ENCODE results near the gene TMEM107. TPM values are rescaled to one million over a fixed set of nuclear protein-coding genes. Genes with fewer than 3 reads are reported as not detected.

The TMEM107 gene
- total and polyA plus RNA-seq, 10 of the 15 experiments (the other 5 are each of a cell fraction or from before 2014, with no cell fraction given) = 7.9 to 38.7 (median 22.9) TPM

DNA sequence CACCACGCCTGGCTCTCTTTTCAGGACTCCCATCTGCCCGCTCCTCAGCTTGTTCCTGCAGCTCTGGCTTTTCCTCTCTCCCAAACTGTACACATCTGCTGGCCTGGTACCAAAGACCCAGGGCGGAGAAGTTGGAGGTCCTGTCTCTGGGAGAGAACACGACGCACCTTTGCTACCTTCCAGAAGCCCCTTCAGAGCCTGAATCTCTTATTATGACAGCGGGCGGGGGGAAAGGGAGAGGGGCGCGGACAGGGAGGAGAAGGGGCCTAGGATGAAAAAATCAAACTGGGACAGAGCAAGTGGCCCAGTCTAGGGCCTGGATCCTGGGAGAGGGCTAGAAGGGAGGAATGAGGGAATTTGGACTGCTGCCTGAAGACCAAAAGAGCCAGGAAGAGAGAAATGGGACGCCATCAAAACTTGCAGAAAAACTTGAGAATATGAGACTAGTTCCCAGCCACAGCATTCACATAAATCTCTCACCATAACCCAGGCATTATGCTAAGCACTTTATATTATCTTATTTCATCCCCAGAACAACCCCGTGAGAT is 21.5 kb downstream of the TMEM107 start:
- H3K27me3 ChIP-seq (replicated peaks in 1 of 2; ENCODE audit: control insufficient read depth in 2 of 2, insufficient read depth in 2 of 2, low read length in 1 of 2) = no peaks in the 10 kb centered on the region
- H3K9ac ChIP-seq (ENCODE audit: control insufficient read depth, insufficient read depth, low read length) = no peak overlapping the region
- no peaks in the 10 kb centered on the region for H3K9me3 ChIP-seq (replicated peaks; ENCODE audit: control insufficient read depth, insufficient read depth, low read length)
- H3K79me2 ChIP-seq (ENCODE audit: control insufficient read depth, insufficient read depth, low read length) = peaks cover 21% of the 10 kb centered on the region
- ChIA-PET RAD21 (ENCODE audit: unreplicated experiment) (interaction anchor here (1.5 to 4.1 kb wide), 2 partner anchors 16 to 32 kb away, joined by 4 to 33 read pairs; no protein-coding TSS in a partner anchor), POLR2A (interaction anchor here (0.6 to 7.5 kb wide), 6 partner anchors 16 to 141 kb away, joined by 3 to 71 read pairs (median 6); partner anchors contain the start of genes AURKB and BORCS6), CTCF (interaction anchor here (4.4 kb wide), 1 partner anchor 16 kb away, joined by 36 read pairs; no protein-coding TSS in a partner anchor), SMC1A (ENCODE audit: uncharacterized antibody, unreplicated experiment) (interaction anchor here (1.3 to 5.1 kb wide), 3 partner anchors 16 to 32 kb away, joined by 4 to 42 read pairs (median 21); partner anchors contain the start of gene HES7)
- intact Hi-C loops (cut with micrococcal nuclease; ENCODE audit: unreplicated experiment) (no loop called here), in situ Hi-C loops (cut with MboI) (no loop called here)
- no TSS peak for BruUV-seq (replicated peaks)
- no peak for FAIRE-seq
- peak overlapping the region; percentile 36 for H3K4me2 ChIP-seq (ENCODE audit: control insufficient read depth, insufficient read depth)
- TF ChIP-seq BACH1 (IDR thresholded peaks at IDR 0.05; ENCODE audit: borderline replicate concordance) (0 out of 2 replicates have a peak, but pooled peaks have one; percentile 10), KDM1A (IDR thresholded peaks at IDR 0.05; ENCODE audit: borderline replicate concordance) (no peak)
- ATAC-seq = no peak
- H3K4me3 ChIP-seq = no peak overlapping the region
- WGBS (ENCODE audit: insufficient coverage, insufficient replicate concordance, low lambda C conversion rate, missing lambda C conversion rate) = 52% methylated on average over 10 of the region's 11 CpGs
- peaks cover 23% of the 10 kb centered on the region for H3K4me1 ChIP-seq (ENCODE audit: control insufficient read depth, insufficient read depth, low read length)
- H3K27ac ChIP-seq (ENCODE audit: control insufficient read depth, insufficient read depth) = no peak overlapping the region
- H4K20me1 ChIP-seq (ENCODE audit: control insufficient read depth, insufficient read depth) = no peaks in the 10 kb centered on the region; the same call in 1 of the 2 replicates
- H2AFZ ChIP-seq (ENCODE audit: control insufficient read depth, low read depth, low read length) = no peak overlapping the region
- no peak for DNase-seq (ENCODE audit: low read depth, low spot score)
- peaks cover 1 to 3% of the 10 kb centered on the region in 2 experiments; a peak in 3 of 4 replicates for H3K36me3 ChIP-seq (ENCODE audit: control insufficient read depth in 2 of 2, insufficient read depth in 2 of 2, low read length in 1 of 2)

GRCh38 chr17:8153957-8154607 is 22.1 kb downstream of the TMEM107 start:
- intact Hi-C loops (cut with micrococcal nuclease; ENCODE audit: unreplicated experiment) = no loop called here
- in situ Hi-C loops (cut with MboI) = no loop called here
- no peak for ATAC-seq
- TF ChIP-seq POLR2AphosphoS5 (IDR thresholded peaks at IDR 0.05; ENCODE audit: low read length) (peak; percentile 39; the same call in 1 of the 2 replicates), ZNF24 (IDR thresholded peaks at IDR 0.05) (no peak), SP1 (IDR thresholded peaks at IDR 0.05; ENCODE audit: low read depth, low read length) (peak; percentile 37), HCFC1 (IDR thresholded peaks at IDR 0.05; ENCODE audit: low read length) (peak; percentile 23; the same call in 1 of the 2 replicates), SREBF1 (IDR thresholded peaks at IDR 0.05; ENCODE audit: low read length) (no peak), IKZF2 (IDR thresholded peaks at IDR 0.05) (peak; percentile 38 to 64; a peak in 1 of 4 replicates), POLR2A (IDR thresholded peaks at IDR 0.05; ENCODE audit: low read depth, low read length) (peak; percentile 61), BRCA1 (IDR thresholded peaks at IDR 0.05; ENCODE audit: low read depth, low read length) (no peak)
- TF ChIP-seq, protein P1, sequence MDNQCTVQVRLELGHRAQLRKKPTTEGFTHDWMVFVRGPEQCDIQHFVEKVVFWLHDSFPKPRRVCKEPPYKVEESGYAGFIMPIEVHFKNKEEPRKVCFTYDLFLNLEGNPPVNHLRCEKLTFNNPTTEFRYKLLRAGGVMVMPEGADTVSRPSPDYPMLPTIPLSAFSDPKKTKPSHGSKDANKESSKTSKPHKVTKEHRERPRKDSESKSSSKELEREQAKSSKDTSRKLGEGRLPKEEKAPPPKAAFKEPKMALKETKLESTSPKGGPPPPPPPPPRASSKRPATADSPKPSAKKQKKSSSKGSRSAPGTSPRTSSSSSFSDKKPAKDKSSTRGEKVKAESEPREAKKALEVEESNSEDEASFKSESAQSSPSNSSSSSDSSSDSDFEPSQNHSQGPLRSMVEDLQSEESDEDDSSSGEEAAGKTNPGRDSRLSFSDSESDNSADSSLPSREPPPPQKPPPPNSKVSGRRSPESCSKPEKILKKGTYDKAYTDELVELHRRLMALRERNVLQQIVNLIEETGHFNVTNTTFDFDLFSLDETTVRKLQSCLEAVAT (IDR thresholded peaks at IDR 0.05) = 0 out of 2 replicates have a peak, but pooled peaks have one; percentile 20
- TF ChIP-seq, protein P2, sequence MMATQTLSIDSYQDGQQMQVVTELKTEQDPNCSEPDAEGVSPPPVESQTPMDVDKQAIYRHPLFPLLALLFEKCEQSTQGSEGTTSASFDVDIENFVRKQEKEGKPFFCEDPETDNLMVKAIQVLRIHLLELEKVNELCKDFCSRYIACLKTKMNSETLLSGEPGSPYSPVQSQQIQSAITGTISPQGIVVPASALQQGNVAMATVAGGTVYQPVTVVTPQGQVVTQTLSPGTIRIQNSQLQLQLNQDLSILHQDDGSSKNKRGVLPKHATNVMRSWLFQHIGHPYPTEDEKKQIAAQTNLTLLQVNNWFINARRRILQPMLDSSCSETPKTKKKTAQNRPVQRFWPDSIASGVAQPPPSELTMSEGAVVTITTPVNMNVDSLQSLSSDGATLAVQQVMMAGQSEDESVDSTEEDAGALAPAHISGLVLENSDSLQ (IDR thresholded peaks at IDR 0.05) = peak; percentile 57; the same call in 1 of the 2 replicates

More at GRCh38 chr17:8153957-8154607, 22.1 kb downstream of the TMEM107 start:
- 11% methylated on average over 22 of the region's 22 CpGs for WGBS (ENCODE audit: insufficient coverage, insufficient replicate concordance, low lambda C conversion rate, missing lambda C conversion rate)
- peaks cover 0 to 6% of the 10 kb centered on the region in 2 experiments; a peak in 3 of 4 replicates for H3K36me3 ChIP-seq (ENCODE audit: control insufficient read depth in 2 of 2, insufficient read depth in 2 of 2, low read length in 1 of 2)
- H4K20me1 ChIP-seq (ENCODE audit: control insufficient read depth, insufficient read depth) = no peaks in the 10 kb centered on the region; the same call in 1 of the 2 replicates
- H3K4me1 ChIP-seq (ENCODE audit: control insufficient read depth, insufficient read depth, low read length) = peaks cover 23% of the 10 kb centered on the region
- H3K27ac ChIP-seq (ENCODE audit: control insufficient read depth, insufficient read depth) = no peak overlapping the region
- no peaks in the 10 kb centered on the region for H3K27me3 ChIP-seq (replicated peaks in 1 of 2; ENCODE audit: control insufficient read depth in 2 of 2, insufficient read depth in 2 of 2, low read length in 1 of 2)
- ChIA-PET RAD21 (ENCODE audit: unreplicated experiment) (interaction anchor here (4.1 kb wide), 1 partner anchor 16 kb away, joined by 33 read pairs; no protein-coding TSS in a partner anchor), POLR2A (interaction anchor here (0.6 to 7.5 kb wide), 6 partner anchors 19 to 141 kb away, joined by 3 to 71 read pairs (median 4); partner anchors contain the start of genes AURKB and BORCS6), CTCF (interaction anchor here (1.8 to 4.4 kb wide), 2 partner anchors 15 to 35 kb away, joined by 6 to 36 read pairs; no protein-coding TSS in a partner anchor), SMC1A (ENCODE audit: uncharacterized antibody, unreplicated experiment) (interaction anchor here (1.3 to 5.1 kb wide), 3 partner anchors 15 to 64 kb away, joined by 3 to 42 read pairs (median 4); no protein-coding TSS in a partner anchor)
- H3K9me3 ChIP-seq (replicated peaks; ENCODE audit: control insufficient read depth, insufficient read depth, low read length) = no peaks in the 10 kb centered on the region
- peak overlapping the region; percentile 40; the same call in 1 of the 2 replicates for H3K4me3 ChIP-seq
- H3K4me2 ChIP-seq (ENCODE audit: control insufficient read depth, insufficient read depth) = peak overlapping the region; percentile 36; the same call in 1 of the 2 replicates
- FAIRE-seq = no peak
- DNase-seq (ENCODE audit: low read depth, low spot score) = no peak
- H3K9ac ChIP-seq (ENCODE audit: control insufficient read depth, insufficient read depth, low read length) = peak overlapping the region; percentile 3; the same call in 1 of the 2 replicates
- peaks cover 21% of the 10 kb centered on the region for H3K79me2 ChIP-seq (ENCODE audit: control insufficient read depth, insufficient read depth, low read length)
- no peak overlapping the region for H2AFZ ChIP-seq (ENCODE audit: control insufficient read depth, low read depth, low read length)
- BruUV-seq (replicated peaks) = no TSS peak
